Measurements from ENCODE around the gene SEC14L3. TPM values are rescaled to one million over a fixed set of nuclear protein-coding genes. Genes with fewer than 3 reads are reported as not detected.

SEC14L3 gene
- total RNA-seq, 1 experiment from 2014 or later: not detected

DNA sequence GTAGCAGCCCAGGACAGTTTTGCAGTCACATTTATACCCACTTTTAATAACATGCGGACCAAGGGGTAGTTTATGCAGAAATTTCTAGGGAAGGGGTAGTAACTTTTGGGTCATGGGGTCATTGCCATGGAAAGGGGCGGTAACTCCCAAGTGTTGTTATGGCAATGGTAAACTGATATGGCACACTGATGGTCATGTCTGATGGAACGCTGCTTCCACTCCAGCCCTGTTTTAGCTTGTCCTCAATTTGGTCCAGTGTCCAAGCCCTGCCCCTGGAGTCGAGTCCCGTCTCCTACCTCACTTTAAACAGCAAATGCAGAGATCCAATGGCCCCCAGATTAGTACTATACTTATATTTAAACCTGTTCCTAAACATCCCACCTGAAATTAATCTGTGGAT lies 44.9 kb upstream of the SEC14L3 start:
- Histone ChIP-seq H3K9me3 (ENCODE audit: control insufficient read depth, low read depth, low read length) (no peaks in the 10 kb centered on the region), H3K4ac (ENCODE audit: low read depth, low read length) (no peak overlapping the region), H4K8ac (replicated peaks; ENCODE audit: insufficient read length, low read depth, low read length) (no peak overlapping the region), H3K4me2 (ENCODE audit: insufficient read depth, insufficient read length, low read length) (no peak overlapping the region), H3K4me1 (ENCODE audit: insufficient read depth, low read length) (no peaks in the 10 kb centered on the region), H3K23ac (ENCODE audit: insufficient read length, low read depth, low read length) (no peak overlapping the region), H3K79me2 (ENCODE audit: insufficient read depth, low read length) (no peaks in the 10 kb centered on the region), H4K20me1 (ENCODE audit: control insufficient read depth, insufficient read depth, insufficient read length) (no peaks in the 10 kb centered on the region), H4K91ac (ENCODE audit: insufficient read length, low read depth, low read length) (no peak overlapping the region), H3T11ph (ENCODE audit: low read length) (no peak overlapping the region), H2AK5ac (ENCODE audit: insufficient read length, low read length) (no peak overlapping the region), H3K23me2 (ENCODE audit: insufficient read length, low read depth, low read length, poor library complexity, severe bottlenecking) (no peaks in the 10 kb centered on the region), H2AFZ (ENCODE audit: low read length) (no peak overlapping the region), H2BK15ac (ENCODE audit: low read depth, low read length) (no peak overlapping the region), H2BK120ac (ENCODE audit: low read depth, low read length, poor library complexity, severe bottlenecking) (no peak overlapping the region), H3K56ac (ENCODE audit: insufficient read length, low read depth, low read length) (no peak overlapping the region), H2BK20ac (ENCODE audit: low read depth, low read length, poor library complexity, severe bottlenecking) (no peak overlapping the region), H3K14ac (ENCODE audit: insufficient read depth, low read length) (no peak overlapping the region), H2BK5ac (ENCODE audit: insufficient read length, low read length) (no peak overlapping the region), H3K79me1 (ENCODE audit: insufficient read depth, low read depth, low read length, poor library complexity, severe bottlenecking) (no peaks in the 10 kb centered on the region), H3K27me3 (ENCODE audit: insufficient read depth, low read length) (no peaks in the 10 kb centered on the region), H3K9ac (ENCODE audit: extremely low read depth, insufficient read length, low read length) (no peak overlapping the region), H2BK12ac (ENCODE audit: insufficient read length, low read depth, low read length) (no peak overlapping the region), H3K27ac (ENCODE audit: insufficient read length, low read depth, low read length) (no peak overlapping the region), H4K5ac (ENCODE audit: insufficient read length, low read depth, low read length) (no peak overlapping the region), H3K18ac (ENCODE audit: insufficient read length, low read depth, low read length) (no peak overlapping the region)
- no peaks in the 10 kb centered on the region for H3K36me3 Mint-ChIP-seq (ENCODE audit: insufficient read depth in 1 of 3, low read depth in 3 of 3)
- peaks cover 0 to 2% of the 10 kb centered on the region in 2 experiments; a peak in 1 of 4 replicates for H3K4me1 Mint-ChIP-seq
- H3K27me3 Mint-ChIP-seq (ENCODE audit: low read depth): peaks cover 5% of the 10 kb centered on the region
- WGBS (ENCODE audit: extremely low coverage, insufficient read length, low lambda C conversion rate): no CpG with 5 or more reads among the region's 5 CpGs
- TF ChIP-seq, protein P1, sequence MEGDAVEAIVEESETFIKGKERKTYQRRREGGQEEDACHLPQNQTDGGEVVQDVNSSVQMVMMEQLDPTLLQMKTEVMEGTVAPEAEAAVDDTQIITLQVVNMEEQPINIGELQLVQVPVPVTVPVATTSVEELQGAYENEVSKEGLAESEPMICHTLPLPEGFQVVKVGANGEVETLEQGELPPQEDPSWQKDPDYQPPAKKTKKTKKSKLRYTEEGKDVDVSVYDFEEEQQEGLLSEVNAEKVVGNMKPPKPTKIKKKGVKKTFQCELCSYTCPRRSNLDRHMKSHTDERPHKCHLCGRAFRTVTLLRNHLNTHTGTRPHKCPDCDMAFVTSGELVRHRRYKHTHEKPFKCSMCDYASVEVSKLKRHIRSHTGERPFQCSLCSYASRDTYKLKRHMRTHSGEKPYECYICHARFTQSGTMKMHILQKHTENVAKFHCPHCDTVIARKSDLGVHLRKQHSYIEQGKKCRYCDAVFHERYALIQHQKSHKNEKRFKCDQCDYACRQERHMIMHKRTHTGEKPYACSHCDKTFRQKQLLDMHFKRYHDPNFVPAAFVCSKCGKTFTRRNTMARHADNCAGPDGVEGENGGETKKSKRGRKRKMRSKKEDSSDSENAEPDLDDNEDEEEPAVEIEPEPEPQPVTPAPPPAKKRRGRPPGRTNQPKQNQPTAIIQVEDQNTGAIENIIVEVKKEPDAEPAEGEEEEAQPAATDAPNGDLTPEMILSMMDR (conservative IDR thresholded peaks at IDR 0.05): no peak
- no peak overlapping the region for H3K4me3 Mint-ChIP-seq
- H3K9me3 Mint-ChIP-seq: peaks cover 3 to 5% of the 10 kb centered on the region in 2 experiments; a peak in 2 of 5 replicates
- DNase-seq: no peak
- H3K27ac Mint-ChIP-seq: no peak overlapping the region; a peak in 1 of 7 replicates

All from H9 (cell line).